ENCODE results near the gene CMTM2. TPM values are rescaled to one million over a fixed set of nuclear protein-coding genes. Genes with fewer than 3 reads are reported as not detected.

CMTM2 gene
- total RNA-seq, result not detected in 2 replicates
- 0.30 TPM for total RNA-seq (2013)
- polyA plus RNA-seq, result not detected in 2 replicates
- polyA minus RNA-seq, result not detected in 2 replicates

- no peaks in the 10 kb centered on the region for H3K36me3 ChIP-seq (replicated peaks in 1 of 2; ENCODE audit: control extremely low read depth in 1 of 2, control insufficient read depth in 1 of 2, extremely low read depth in 1 of 2, insufficient read depth in 2 of 2, low read length in 1 of 2)
- H3K27me3 ChIP-seq (replicated peaks in 1 of 4; ENCODE audit: control extremely low read depth in 1 of 4, control insufficient read depth in 3 of 4, insufficient read depth in 4 of 4, low read length in 3 of 4), result peaks cover 0 to 39% (median 30%) of the 10 kb centered on the region in 4 experiments
- POLR2A ChIA-PET, result no interaction called here
- 10% methylated on average over 75 of the region's 77 CpGs for WGBS (ENCODE audit: insufficient coverage)
- peak within 1 kb of the TSS; percentile 84 for H2AFZ ChIP-seq (ENCODE audit: insufficient read depth, low read depth, low read length, poor library complexity, severe bottlenecking)
- H3K27ac Mint-ChIP-seq, result peak within 1 kb of the TSS; percentile 32
- H3K27me3 Mint-ChIP-seq, result peaks cover 47% of the 10 kb centered on the region
- H3K4me3 Mint-ChIP-seq, result peak within 1 kb of the TSS; percentile 85
- H4K20me1 ChIP-seq (ENCODE audit: control insufficient read depth, insufficient read depth, low read length, poor library complexity, severe bottlenecking), result peaks cover 5% of the 10 kb centered on the region
- no peaks in the 10 kb centered on the region for H3K79me2 ChIP-seq (ENCODE audit: control insufficient read depth, insufficient read depth, low read length)
- no peak for ATAC-seq (ENCODE audit: low read depth)
- peaks cover 13 to 19% of the 10 kb centered on the region in 2 donors for H3K4me1 ChIP-seq (ENCODE audit: control insufficient read depth in 2 of 2, insufficient read depth in 2 of 2, low read length in 2 of 2)
- intact Hi-C loops (cut with micrococcal nuclease), result no loop called here
- no peak within 1 kb of the TSS for H3K27ac ChIP-seq (ENCODE audit: low read length in 2 of 2)
- TF ChIP-seq CTCF (IDR thresholded peaks at IDR 0.05) (no peak), EZH2 (IDR thresholded peaks at IDR 0.05; ENCODE audit: borderline replicate concordance, insufficient read depth, low read depth, low read length, poor library complexity, severe bottlenecking) (peak; percentile 11)
- H3K9me3 Mint-ChIP-seq (ENCODE audit: insufficient read depth), result no peaks in the 10 kb centered on the region
- H3K4me1 Mint-ChIP-seq, result peaks cover 14% of the 10 kb centered on the region
- DNase-seq, result peak; percentile 49
- CTCF ChIA-PET, result interaction anchor here (1.1 to 4.6 kb wide), 9 partner anchors 9 to 110 kb away, joined by 3 to 20 read pairs (median 7); no protein-coding TSS in a partner anchor
- peak within 1 kb of the TSS; percentile 12 to 51 (median 30) for H3K4me3 ChIP-seq (ENCODE audit: control extremely low read depth in 1 of 5, extremely low read depth in 1 of 5, insufficient read depth in 1 of 5, low read depth in 2 of 5, low read length in 4 of 5)
- H3K9ac ChIP-seq (ENCODE audit: low read length), result peak within 1 kb of the TSS; percentile 53
- H3K9me3 ChIP-seq (ENCODE audit: control extremely low read depth in 1 of 3, control insufficient read depth in 2 of 3, insufficient read depth in 1 of 3, low read length in 2 of 3), result peaks cover 0 to 2% (median 0%) of the 10 kb centered on the region in 3 donors
- H3K4me2 ChIP-seq (replicated peaks; ENCODE audit: low read depth, low read length, poor library complexity, severe bottlenecking), result peak within 1 kb of the TSS; percentile 90
These were observed at the start of gene CMTM2 for GRCh38 chr16:66578651-66579531. CMTM2 (plus strand) TSS chr16:66579463; CDS start chr16:66579608, 145 bp downstream.

GRCh38 chr16:66529475-66529874 lies 49.8 kb upstream of the CMTM2 start:
- H3K27ac Mint-ChIP-seq, result no peak overlapping the region
- CTCF ChIA-PET, result interaction anchor here (1.0 kb wide), 1 partner anchor 12 kb away, joined by 3 read pairs; no protein-coding TSS in a partner anchor

More at GRCh38 chr16:66529475-66529874, 49.8 kb upstream of the CMTM2 start:
- H3K9ac ChIP-seq (ENCODE audit: low read length), result no peak overlapping the region
- no peak for ATAC-seq (ENCODE audit: low read depth)
- Mint-ChIP-seq H3K9me3 (ENCODE audit: insufficient read depth) (no peaks in the 10 kb centered on the region), H3K27me3 (no peaks in the 10 kb centered on the region), H3K4me3 (no peak overlapping the region), H3K4me1 (peaks cover 26% of the 10 kb centered on the region)
- no peak for TF ChIP-seq EZH2 (IDR thresholded peaks at IDR 0.05; ENCODE audit: borderline replicate concordance, insufficient read depth, low read depth, low read length, poor library complexity, severe bottlenecking)
- TF ChIP-seq CTCF (IDR thresholded peaks at IDR 0.05), result no peak
- no peaks in the 10 kb centered on the region for H3K36me3 ChIP-seq (replicated peaks in 1 of 2; ENCODE audit: control extremely low read depth in 1 of 2, control insufficient read depth in 1 of 2, extremely low read depth in 1 of 2, insufficient read depth in 2 of 2, low read length in 1 of 2)
- H4K20me1 ChIP-seq (ENCODE audit: control insufficient read depth, insufficient read depth, low read length, poor library complexity, severe bottlenecking), result no peaks in the 10 kb centered on the region
- WGBS (ENCODE audit: insufficient coverage), result 88% methylated on average over 6 of the region's 6 CpGs
- intact Hi-C loops (cut with micrococcal nuclease), result no loop called here
- no peaks in the 10 kb centered on the region for H3K27me3 ChIP-seq (replicated peaks in 1 of 4; ENCODE audit: control extremely low read depth in 1 of 4, control insufficient read depth in 3 of 4, insufficient read depth in 4 of 4, low read length in 3 of 4)
- DNase-seq, result no peak
- no peak overlapping the region for H2AFZ ChIP-seq (ENCODE audit: insufficient read depth, low read depth, low read length, poor library complexity, severe bottlenecking)
- no peak overlapping the region for H3K27ac ChIP-seq (ENCODE audit: low read length in 2 of 2)
- no peak overlapping the region for H3K4me3 ChIP-seq (ENCODE audit: control extremely low read depth in 1 of 5, extremely low read depth in 1 of 5, insufficient read depth in 1 of 5, low read depth in 2 of 5, low read length in 4 of 5)
- POLR2A ChIA-PET, result interaction anchor here (0.5 kb wide), 1 partner anchor 78 kb away, joined by 3 read pairs; no protein-coding TSS in a partner anchor
- H3K4me2 ChIP-seq (replicated peaks; ENCODE audit: low read depth, low read length, poor library complexity, severe bottlenecking), result no peak overlapping the region
- H3K79me2 ChIP-seq (ENCODE audit: control insufficient read depth, insufficient read depth, low read length), result no peaks in the 10 kb centered on the region
- H3K4me1 ChIP-seq (ENCODE audit: control insufficient read depth in 2 of 2, insufficient read depth in 2 of 2, low read length in 2 of 2), result peaks cover 18 to 24% of the 10 kb centered on the region in 2 donors
- H3K9me3 ChIP-seq (ENCODE audit: control extremely low read depth in 1 of 3, control insufficient read depth in 2 of 3, insufficient read depth in 1 of 3, low read length in 2 of 3), result no peaks in the 10 kb centered on the region

All from B cell (primary cell).